HG03175 (cell line): ENCODE data around the gene CD99L2.
A peak's percentile ranks its signal among the peaks of the same experiment; 100 is the strongest.

ENCODE experiments used
- ATAC-seq: cut with Tn5 transposase; IDR thresholded peaks from one replicate; pipeline ENCODE4 v1.9.1; 2021; ENCODE audit warnings: mild to moderate bottlenecking, moderate library complexity; ENCODE audit not compliant: unreplicated experiment

Gene CD99L2

DNA sequence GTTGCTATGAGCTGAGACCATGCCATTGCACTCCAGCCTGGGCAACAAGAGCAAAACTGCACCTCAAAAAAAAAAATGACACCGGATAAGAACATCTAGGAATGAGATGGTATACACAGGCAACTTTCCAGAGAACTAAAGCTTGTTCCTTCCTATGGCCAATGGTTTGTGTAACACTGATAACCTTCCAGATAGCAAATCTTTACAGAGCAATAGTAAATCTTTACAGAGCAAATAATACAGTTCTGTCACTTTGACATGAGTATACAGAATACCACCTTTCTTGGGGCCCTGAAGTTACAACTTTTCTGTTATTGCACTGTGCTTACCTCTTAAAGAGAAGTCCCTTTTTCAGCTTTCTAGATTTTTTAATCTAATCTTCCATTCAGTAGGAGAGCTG is 91.6 kb downstream of the CD99L2 start:
- ATAC-seq, result no peak

DNA sequence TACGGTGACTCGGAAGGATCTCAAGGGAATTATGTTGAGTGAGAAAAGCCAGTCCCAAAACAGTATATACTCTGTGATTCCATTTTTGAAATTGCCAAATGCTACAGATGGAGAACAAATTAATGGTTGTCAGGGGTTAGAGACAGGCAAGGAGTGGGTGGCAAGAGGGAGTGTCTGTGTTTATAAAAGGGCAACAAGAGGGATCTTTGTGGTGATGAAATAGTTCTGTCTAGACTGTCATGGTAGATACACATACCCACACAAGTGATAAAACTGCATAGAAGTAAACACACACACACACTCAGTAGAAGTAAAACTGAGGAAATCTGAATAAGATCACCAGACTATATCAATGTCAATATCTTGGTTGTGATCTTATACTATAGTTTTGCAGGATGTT is 92.7 kb downstream of the CD99L2 start:
- no peak for ATAC-seq

DNA sequence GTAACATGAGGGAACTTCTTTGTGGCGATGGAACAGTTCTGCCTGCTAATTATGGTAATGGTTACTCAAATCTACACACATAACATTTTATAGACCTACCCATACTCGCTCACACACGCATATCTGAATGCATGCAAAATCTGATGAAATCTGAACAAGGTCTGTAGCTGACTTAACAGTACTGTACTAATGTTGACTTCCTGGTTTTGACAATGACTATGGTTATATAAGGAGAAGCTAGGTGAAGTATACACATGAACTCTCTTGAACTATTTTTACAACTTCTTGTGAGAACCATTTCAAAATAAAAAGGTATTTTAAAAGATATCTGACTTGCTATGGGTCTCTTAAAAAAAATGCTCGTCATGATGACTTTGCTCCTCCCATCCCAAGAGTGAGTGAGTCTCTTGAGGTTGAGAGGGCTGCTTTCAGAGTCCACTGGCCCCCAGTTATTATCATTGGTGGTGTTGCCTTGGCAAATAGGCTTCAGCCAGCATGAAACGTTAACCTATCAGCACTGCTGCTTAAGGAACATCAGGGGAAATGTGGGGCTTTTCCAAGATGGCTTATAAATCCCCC is 105.4 kb downstream of the CD99L2 start:
- no peak for ATAC-seq

DNA sequence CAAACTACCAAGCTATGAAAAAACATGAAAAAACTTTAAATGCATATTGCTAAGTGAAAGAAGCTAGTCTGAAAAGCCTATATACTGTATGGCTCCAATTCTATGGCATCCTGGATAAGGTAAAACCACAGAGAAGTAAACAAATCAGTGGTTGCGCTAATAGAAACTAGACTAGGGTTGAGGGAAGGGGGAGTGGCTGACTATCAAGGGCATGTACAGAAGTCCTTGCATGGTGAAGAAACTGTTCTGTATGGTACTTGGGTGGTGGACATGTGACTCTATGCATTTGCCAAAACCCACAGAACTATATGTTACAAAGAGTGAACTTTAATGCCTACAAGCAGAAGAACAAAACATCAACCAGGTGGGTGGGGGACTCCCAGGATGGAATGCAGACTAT is 108.4 kb downstream of the CD99L2 start:
- no peak for ATAC-seq

DNA sequence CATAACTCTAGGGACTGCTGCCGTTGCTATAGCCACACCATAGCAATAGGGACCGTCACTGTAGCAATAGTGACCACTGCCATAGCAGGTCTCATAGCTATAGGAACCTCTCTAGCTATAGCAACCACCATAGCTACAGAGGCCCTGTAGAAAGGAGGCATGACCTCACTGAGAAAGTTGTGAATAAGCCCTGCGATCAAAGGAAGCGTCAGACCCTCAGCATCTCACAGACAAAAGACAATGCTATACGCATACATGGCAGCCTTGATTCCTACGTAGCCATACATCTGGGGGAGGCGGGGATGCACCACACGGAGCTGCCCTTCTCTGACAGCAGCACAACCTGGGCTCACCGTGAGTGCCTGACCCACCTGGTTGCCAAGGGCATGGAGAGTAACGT is 116.8 kb downstream of the CD99L2 start:
- ATAC-seq, result no peak

DNA sequence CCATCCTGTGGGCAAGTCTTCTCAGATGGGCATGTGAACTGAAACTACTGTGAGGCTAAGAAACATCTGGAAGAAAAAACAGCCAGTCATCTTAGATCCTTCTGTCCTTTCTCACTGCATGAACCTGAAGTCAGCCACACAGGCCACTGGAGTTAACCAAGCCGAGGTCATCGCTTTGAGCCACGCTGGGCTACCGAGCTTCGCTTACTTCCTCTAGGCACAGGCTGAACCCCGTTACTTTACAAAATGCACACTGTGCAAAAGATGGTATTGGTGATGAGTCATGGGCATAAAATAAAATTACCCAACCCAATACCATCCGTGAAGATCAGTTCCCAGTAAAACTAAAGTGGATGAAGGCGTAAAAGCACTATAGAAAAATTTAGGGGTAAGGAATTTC is 119.1 kb downstream of the CD99L2 start:
- no peak for ATAC-seq

DNA sequence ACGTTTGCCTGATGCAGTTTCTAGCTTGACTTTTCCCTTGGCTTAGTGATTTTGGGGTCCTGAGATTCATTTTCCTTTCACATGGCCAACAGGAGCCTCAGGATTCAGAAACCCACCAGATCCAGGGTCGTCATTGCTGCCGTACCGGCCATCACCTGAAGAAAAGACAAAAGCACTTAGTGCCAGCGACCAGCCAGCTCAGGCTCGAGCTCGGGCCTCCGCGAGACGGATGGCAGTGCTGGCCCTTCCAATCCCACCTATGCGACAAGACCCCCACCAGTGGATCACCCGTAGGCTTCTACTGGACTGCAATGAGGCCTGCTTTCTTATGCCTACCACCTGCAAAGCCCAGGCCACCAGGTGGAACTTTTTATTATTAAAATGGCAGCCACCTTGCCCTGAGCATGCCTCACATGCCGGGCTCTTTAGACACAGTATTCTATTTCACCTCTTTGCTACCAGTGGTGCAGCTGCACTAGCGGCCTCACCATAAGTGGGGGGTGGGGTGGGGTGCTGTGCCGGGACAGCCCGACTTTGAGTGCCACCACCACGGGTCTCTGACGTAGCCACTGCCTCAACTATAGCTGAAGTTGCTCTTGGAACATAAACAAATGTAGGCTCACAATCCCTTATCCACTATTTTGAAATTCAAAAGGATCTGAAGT is 121.0 kb downstream of the CD99L2 start:
- ATAC-seq, result no peak

DNA sequence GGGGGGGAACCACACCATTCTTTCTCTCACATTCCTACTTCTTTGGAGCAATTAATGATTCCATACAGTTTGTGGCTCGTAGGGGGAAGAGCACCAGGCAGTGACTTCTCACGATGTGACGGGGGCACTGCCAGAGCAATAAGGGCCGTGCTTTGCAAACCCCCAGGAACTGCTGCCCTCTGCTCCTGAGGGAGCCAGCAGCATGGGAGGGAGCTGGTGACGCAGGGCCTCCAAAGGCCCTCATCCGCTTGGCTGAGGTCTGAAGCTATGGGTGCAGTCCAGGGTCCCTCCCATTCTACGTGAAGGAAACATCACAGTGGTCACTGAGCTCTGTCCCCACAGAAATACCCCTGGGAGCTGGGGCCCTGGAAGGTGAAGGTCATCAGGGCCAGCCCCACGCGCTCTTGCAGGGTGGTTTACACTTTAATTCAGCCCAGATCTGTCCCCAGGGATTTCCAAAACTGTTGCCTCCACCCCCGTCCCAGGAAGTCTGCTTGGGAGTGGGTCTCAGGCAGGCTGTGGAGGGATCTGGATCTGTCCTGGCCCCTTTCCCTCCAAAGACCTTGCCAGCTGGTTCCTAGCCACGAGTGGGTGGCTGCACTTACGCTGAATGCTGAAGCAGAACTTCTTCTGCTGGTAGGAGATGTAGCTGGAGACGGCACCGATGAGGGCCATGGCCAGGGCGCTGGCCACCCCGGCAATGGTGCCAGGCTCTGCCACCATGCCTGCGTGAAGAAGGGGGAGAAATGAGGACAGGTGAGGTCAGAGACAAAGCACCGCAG is 122.7 kb downstream of the CD99L2 start:
- ATAC-seq, result no peak

DNA sequence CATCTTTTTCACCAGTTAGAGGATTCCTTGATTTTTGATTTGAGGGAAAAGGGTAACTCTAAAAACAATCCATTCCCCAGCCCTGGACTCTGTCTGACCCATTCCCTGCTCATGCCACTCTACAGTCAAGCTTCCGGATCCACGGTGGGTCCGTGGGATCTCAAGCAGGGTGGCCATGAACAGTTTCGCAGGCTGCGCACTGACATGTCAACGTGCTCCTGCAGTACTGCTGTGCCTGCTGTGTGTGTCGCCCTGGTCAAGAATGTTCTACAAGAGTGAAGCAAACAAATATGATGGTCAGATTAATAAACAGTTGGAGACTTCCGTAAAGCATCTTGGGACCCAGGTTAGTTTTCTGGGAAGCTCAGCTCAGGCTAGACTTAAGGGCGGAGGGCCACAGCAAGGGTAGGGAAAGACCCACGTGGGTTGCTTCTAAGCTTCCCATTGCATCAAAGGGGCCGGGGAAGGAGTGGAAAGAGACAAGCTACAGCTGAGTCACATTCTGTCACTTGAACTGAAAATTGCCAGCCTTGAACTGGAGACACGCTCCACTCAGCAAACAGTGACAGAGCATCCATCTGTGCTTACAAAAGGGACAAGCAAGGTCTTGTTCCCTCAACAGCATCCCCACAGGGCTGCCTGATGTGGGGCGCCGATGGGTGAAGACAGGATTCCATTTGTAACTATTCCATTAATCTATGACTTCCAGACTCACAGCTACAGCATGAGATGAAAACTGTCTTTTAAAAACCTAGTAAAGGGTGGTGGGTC is 123.5 kb downstream of the CD99L2 start:
- ATAC-seq, result no peak

DNA sequence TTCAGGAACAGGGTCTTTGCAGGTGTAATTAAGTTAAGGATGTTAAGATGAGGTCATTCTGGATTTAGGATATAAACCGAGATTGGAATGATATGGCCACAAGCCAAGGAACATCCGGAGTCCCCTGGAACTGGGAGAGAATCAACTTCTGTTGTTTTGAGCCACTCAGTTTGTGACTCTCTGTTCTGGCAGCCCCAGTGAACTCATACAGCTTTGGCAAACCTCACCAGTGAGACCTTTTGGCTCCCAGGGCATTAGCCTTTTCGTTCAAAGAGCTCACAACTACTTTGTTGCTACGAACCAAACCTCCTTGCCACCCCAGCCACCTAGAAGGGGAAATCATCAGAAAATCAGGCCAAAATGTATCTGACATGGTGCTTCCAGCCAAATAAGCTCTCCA is 124.8 kb downstream of the CD99L2 start:
- no peak for ATAC-seq

DNA sequence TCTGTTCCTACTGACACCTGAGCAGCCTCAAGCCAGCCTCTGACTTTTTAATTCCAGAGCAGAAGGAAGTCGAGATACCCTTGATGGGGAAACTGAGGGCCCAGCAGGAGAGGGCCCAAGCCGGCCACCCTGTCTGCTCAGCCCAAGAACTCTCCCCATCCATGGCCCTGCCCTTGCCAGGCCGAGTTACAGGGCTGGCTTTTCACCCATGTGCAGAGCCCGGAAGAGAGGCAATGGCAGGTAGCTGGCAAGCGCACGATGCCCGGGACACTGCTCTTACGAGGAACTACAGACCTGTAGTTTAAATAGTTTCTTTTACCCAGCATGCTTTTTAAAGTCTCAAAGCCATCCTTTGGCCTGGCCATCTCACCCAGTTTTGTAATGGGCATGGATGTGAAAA is 125.4 kb downstream of the CD99L2 start:
- ATAC-seq, result no peak

DNA sequence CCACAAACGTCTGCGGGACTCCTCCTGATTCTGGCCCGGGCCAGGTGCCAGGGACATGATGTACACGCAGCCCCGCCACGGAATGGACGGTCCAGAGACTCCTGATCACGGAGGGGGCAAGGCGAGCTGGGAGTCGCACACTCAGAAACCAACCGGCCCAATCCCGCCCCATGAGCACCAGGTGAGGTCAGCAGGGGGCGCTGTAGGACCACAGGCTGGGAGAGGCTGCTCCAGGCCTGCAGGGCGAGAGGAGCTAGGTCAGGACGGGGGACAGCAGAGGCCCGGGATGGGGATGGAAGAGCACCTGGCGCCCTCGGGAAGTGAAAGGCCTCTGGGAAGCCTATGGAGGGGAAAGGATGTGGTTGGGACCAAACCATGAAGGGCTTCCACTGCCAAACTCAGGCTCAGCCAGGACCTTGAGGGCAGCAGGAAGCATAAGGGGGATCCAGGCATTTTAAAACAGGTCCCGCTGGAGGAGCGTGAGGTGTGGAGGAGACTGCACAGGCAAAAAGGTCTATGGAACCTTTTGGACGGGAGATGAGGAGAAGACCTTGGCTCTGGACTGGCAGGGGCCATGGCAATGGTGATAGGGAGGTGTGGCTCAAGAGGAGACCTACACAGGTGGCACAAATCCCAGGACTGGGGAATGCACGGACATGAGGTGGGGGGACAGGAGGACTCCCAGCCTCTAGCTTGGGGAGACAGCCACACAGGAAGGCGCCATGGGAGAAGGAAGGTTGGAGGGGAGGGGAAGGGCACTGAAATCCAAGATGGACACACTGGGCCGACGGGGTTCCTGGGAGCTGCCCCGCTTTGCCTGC is 126.1 kb downstream of the CD99L2 start:
- peak; percentile 93 for ATAC-seq

DNA sequence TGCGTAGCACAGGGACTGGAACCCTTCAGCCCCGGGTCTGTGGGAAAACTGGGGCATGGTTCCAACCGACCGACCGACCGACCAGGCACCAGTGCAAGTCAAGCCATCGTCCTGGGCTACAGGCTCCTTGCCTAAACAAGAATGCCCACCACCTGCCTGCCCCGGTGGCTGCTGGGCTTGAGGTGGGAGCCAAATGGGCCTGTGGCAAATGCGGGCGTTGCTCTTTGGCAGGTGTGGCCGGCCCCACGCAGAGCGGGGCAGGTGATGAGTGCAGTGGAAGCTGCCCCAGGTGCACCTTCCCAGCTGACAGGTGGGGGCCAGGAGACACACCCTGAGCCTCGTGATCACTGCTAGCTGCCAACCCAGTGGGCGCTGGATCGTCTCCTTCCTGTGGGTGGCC is 127.4 kb downstream of the CD99L2 start:
- ATAC-seq, result no peak

DNA sequence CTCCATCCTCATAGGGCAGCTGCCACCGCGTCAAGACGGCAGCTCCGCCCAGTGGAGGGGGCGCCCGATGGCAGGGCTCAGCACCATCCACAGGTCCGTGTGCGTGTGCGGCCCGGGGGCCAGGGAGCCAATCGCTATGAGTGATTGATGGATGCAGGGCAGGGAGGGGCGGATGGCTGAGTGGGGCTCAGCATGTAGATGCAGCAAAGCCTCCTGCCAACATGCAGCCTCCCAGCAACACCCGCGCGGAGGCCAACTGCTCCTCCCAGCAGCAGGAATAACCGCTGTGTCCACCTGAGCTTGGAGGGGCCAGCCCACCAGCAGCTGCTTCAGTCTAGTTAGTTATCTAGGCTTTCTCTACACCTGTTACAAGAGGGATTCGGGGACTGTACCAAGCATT is 127.8 kb downstream of the CD99L2 start:
- ATAC-seq, result no peak

DNA sequence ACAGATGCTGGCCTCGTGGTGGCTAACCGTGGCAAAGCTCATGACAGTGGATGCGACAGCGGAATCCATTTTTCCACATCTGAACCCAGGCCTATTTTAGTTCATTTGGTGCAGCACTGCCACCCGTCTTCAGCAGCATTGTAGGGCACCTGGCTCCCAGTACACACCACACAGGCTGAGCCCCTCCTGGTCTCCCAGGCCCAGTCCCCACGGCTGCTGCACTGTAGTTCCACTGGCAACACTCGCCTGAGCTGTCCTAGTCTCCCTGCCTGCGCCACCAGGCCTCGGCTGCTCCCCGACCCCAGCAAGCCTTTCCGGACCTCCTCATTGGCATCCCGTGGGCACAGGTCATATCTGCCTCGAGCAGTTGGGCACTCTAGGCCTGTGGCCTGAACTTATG is 129.1 kb downstream of the CD99L2 start:
- ATAC-seq, result no peak

DNA sequence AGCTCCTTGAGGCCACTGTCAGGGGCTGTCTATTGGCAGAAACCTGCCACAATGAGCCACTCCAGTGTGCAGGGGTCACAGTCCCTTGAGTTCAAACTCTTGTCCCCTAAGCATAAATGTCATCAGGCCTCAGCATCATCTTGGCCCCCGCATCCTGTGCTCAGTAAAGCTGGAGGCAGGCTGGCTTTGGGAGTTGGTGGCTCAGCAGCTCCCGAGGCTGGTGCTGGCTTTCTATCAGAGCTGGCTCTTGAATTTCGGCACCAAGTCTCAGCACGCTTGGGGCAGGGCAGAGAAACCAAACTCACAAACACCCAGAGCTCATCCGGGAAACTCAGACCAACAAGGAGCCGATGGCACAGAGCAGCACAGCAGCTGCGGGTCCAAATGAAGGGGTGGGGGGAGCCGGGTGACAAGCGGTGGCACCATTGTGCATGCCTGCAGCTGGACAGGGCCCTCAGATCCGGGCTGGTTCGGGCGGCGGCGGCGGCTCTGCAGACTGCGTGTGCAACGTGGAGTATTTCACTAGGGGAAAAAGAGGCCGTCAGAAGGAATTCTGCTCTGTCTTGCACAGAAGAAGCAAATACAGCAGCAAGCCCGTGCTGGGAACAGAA is 129.8 kb downstream of the CD99L2 start:
- ATAC-seq, result no peak

DNA sequence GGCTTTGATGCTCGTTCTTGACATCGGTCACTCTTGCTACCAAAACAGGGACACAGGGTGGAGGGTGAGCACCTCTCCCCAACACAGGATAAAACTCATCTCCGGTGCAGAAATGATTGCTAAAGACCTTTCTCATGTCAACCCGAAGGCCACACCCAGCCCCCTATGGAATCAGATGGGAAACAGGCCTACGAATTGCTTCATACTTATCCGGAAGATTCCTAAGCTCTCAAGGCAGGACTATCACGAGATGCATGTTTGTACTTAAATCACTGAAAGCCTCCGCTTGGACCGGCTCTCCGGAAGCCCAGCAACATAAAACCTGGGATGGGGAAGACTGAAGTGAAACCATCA is 130.4 kb downstream of the CD99L2 start:
- ATAC-seq, result no peak

DNA sequence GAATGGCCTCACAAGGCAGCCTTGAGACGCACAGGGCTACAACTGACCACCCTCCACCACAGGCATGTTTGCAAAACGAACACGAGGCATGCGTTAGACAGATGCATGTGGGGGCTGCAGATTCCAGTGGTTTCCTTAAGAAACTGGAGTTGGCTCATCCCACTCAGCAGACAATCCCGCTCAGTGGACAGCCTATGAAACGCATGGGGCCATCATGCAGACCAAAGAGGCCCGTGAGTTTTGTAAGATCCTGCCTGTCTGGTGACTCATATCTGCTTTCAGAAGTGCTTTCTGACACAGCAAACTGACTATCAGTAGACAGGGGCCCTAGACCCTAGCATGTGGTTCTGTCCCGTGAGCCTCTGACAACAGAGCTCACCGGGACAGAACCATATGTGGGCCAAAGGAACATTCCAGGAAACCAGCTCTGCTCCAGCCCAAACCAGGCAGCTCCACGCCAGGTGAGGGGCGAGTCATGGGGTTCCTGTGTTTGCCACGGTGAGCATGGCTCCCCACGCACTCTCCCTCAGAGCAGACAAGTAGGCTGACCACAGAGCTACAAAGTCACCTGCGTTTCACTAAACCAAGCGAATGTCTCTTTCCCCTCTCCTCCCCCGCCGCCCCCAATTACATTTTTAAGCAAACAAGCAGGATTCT is 130.9 kb downstream of the CD99L2 start:
- ATAC-seq, result no peak

DNA sequence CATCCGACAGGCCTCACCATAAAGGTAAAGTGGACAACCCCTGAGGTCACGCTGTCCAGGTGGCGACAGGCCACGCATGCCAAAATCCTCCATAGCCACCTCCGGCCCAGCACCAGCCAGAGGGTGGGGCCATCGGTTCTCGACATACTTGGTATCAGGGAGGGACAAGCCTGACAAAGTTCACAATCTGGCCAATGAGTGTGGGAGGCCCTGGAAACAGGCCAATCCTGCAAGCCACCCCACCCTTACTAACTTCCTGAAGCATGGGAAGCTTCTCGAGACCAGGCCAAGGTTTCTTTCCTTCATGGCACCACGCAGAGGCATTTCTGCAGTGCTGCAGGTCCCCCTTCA is 131.4 kb downstream of the CD99L2 start:
- no peak for ATAC-seq
